ENCODE measurements around the gene REN.

The REN gene

GRCh38 chr1:204152310-204153044, 13.7 kb downstream of the REN start:
- FAIRE-seq, result no peak

DNA sequence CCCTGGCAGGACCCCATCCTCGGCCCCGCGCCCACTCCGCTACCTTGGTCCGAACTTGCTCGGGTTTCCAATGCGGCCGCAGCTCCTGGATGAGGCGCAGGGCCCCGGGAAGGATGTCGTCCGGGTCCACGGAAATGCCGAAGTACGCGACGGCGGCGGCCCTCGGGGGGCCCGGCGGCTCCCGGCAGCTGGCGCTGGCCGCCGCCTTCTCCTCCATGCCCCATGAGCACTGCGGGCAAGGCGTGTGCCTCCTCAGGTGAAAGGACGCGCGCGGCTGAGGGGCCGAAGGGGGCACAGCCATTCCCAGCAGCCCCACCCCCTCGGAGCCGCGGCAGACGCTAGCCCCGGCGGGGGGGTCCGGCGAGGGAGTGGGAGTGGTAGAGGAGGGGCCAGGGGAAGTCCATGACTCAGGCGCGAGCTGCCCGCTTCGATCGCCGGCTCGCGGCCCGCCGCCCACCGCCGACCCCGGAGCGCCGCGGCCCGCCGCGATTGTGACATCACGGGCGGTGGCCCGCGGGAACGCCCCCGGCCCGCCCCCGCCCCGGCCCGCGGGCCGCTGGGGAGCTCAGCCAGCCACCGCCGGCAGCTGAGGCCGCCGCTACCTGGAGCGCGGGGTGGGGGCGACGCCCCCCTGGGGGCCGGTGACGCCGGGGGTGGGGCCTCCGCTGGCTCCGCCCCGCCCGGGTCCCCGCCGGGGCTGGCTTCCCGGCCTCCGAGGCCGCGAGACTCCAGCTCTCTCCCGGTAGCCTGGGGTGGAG, 14.4 kb downstream of the REN start, which contains the start of gene ETNK2:
Gene ETNK2 (minus strand): TSS at position 493 of the 758 bp plus-strand sequence. CDS start 192 bp downstream, at position 301.
- no peak for FAIRE-seq

- FAIRE-seq, result no peak
Observed at GRCh38 chr1:204150702-204151551, 15.2 kb downstream of the REN start.

- FAIRE-seq, result no peak
Observed at GRCh38 chr1:204149635-204150565, 16.2 kb downstream of the REN start.

DNA sequence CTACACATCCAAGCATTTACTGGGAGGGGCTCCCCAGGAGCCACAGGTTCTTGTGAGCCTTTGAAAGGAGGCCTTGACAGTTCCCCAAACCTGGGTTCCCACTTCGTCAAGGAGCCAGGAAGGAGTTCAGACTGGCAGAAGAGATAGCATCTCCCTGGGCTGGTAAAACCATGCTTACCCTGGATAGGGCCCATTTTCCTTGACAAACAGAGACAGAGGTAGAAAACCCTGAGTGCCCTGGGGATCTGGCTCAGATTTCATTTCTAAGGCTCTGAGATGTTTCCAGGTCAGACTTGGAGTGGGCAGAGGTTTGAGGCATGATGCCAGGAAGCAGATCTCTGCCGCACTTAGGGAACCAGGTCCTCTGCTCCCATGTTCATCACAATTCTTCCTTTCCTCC, 17.0 kb downstream of the REN start:
- FAIRE-seq, result no peak

- no peak for FAIRE-seq
Observed at GRCh38 chr1:204147406-204148383, 18.4 kb downstream of the REN start.

GRCh38 chr1:204146965-204147364, 19.2 kb downstream of the REN start:
- FAIRE-seq, result no peak

- no peak for FAIRE-seq
Observed at GRCh38 chr1:204146309-204146708, 19.8 kb downstream of the REN start.

DNA sequence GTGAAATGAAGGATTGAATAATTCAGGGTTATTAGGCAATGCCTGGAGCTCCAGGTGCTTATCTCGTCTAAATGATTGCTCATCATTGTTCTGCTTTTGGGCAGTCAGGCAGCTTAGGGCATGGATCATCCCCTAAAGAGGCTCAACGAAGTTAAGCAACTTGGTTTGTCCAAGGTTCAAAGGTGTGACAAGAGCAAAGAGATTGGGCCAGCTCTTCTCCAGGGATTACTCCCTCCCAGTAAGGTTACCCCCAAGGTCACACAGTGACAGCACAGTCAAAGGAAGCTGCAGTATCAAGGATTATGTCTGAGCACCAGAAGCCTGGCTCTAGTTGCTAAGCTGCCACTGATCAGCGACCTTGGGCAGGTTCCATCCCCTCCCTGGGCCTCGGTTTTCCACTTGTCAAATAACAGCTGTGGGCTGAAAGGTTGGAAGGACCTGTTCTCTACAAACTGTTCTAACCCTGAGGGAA, 21.1 kb downstream of the REN start:
- no peak for FAIRE-seq

DNA sequence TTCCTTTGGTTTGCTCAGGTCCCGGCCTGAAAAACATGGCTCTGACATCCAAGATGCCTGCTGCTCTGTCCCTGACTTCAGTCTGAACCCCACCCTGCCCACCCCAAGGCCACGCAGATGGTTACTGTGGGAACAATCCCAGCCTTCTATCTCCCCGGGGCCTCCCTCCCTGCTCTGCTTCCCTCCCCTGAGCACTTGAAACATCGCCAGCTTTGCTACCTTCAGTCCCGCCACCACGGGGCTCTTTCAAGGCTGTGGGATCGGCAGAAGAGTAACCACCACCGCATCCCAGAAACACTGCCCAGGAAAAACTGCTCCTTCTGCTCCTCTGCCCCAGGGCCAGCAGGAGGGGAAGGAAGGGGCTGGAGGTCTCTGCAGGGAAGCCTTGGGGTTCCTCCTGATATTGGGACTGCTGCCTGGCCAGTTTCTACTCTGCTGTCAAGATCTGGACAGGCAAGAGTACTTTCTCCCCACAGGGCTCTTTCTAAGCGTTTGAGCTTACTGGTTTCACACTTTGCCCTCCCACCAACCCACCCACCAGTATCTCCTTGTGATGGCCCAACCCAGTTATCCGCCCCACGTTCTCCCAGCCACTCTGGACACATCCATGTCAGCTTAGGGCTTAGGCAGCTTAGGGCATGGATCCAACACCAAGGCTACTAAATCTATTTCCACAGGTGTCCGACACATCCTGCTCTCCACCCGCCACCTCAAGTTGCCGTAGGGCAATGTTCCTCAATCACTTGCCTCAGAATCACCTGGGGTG, 22.7 kb downstream of the REN start:
- FAIRE-seq, result no peak

DNA sequence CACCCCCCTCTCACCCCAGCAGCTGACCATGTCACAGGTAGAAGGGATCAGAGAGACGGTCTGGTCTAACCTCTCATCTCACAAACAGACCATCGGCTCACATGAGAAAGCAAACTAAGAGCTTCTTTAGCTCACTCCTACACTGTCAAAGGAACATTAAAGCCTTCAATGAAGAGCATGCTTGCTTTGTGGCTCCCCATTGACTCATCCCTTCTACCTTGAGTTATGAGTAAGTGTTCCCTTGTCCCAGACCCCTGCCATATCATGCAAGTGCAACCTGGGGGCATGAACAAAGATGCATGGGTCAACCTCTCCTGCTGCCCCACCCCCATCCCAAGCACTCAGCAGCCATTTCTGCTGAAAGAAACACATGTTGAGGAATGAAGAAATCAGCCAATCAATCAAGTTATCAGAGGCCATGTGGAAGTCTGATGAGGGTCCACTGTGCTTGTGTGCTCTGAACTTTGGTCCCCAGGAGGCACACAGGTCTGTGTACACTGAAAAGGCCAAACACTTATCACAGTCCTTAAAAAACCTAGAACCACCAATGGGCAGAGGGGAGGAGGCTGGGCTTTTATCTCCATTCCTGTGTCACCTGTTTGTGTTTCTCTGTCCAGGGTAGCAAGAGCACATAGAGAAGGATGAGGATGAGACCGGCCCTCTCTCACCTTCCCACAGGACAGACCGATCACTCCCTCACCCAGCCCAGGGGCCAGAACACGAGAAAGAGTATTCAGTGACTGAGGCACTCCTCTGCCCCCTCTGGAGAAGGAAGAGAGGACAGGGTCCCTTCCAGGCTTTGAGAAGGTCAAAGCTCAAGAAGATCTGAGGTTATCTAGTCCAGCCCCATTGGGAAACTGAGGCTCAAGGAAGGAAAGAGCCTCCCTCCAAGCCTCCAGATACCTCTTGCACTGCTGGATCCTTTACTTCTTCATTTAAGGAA, 23.8 kb downstream of the REN start:
- no peak for FAIRE-seq

DNA sequence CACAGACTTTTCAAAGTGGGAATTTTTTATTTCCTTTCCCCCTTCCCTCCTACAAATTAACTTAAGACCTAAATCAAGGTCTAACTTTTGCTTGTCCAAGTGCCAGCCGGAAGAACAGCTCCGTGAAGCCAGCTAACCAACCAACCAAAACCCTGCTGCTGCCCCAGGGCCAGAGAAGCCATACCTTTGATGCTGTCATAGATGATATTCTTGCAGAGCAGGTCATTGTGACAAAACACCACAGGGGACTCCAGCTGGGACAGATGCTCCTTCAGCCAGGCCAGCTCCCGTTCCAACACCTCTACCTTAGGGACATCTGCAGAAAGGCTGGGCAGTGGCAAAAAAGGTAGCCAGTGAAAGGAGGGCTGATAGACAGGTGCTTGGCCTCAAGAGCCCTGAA, 25.0 kb downstream of the REN start:
- FAIRE-seq, result no peak

GRCh38 chr1:204139952-204140351, 26.2 kb downstream of the REN start:
- FAIRE-seq, result no peak

DNA sequence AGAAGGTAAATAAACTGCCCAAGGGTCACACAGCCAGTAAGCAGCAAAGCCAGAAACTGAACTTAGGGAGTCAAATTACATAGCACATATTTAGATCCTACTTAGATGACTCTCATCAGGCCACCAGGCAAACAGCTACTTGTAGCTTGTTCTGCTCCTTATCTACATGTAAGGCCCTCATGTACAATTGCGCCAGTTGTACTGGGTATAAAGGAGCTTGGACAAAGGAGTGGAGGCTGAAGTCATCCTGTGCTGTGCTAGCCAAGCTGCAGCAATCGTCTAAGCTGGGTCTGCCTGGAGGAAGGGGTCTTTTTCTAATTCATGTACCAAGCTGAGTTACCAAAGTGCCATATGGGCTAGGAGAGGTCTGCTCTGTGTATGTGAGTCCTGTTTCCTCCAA, 27.0 kb downstream of the REN start:
- no peak for FAIRE-seq

DNA sequence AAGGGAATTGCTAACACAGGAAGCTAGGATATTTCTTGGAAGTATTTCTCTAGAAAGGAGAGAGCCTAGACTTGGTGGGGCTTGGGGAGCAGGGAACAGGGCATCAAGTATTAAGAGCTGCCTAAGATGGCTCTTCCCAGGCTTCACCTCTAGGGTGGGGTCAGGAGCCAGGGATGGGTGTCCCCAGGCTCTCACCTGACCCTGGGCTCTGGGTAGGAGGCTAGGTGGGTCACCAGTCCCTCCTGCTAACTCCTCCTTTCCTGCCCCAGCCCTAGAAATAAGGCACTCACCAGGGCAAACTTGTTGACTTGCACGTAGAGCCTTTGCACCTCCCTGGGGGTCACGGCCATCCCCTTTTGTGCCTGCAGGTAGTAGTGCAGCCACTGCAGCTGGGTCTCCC, 29.3 kb downstream of the REN start:
- FAIRE-seq, result no peak

- FAIRE-seq, result no peak
Observed at GRCh38 chr1:204134103-204134502, 32.0 kb downstream of the REN start.

- FAIRE-seq, result no peak
Observed at GRCh38 chr1:204132718-204133117, 33.4 kb downstream of the REN start.

GRCh38 chr1:204131978-204132377, 34.2 kb downstream of the REN start:
- FAIRE-seq, result no peak

All from islet of Langerhans (tissue), 1 donor.